Measurements from ENCODE around the gene KRTAP4-11. TPM values are rescaled to one million over a fixed set of nuclear protein-coding genes. Genes with fewer than 3 reads are reported as not detected.

Gene KRTAP4-11
- not detected in 2 replicates for total RNA-seq

DNA sequence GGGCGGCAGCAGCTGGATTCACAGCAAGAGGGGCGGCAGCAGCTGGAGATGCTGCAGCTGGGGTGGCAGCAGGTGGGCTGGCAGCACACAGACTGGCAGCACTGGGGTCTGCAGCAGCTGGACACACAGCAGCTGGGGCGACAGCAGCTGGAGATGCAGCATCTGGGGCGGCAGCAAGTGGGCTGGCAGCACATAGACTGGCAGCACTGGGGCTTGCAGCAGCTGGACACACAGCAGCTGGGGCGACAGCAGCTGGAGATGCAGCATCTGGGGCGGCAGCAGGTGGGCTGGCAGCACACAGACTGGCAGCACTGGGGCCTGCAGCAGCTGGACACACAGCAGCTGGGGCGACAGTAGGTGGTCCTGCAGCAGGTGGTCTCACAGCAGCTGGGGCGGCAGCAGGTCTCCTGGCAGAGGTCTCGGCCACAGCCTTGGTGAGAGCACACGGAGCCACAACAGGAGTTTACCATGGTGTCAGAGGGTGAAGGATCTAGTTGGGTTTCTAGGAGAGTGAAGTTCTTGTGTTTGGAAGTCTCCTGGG is at the start of gene KRTAP4-11:
Gene KRTAP4-11 (minus strand): TSS at position 528 of the 541 bp plus-strand sequence. CDS start 58 bp downstream, at position 470.

DNA sequence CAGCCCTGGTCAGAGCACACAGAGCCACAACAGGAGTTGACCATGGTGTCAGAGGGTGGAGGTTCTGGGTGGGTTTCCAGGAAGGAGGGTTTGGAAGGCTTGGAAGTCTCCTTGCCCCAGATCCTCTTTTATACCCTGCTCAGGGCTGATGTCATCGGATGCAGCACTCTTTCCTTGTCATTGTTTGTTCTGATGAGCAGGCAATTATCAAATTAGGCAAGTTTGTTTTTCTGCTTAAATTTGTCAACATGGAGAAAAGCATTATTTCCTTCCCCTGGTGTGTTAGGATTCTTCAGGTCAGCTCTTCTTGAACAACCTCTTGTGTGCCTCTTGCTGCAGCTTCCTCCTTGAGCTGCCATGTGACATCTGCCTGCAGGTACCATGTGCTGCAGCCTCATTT is 42.5 kb upstream of the KRTAP4-11 start, which contains the start of gene KRTAP4-4:
Gene KRTAP4-4 (minus strand): TSS at position 101 of the 400 bp plus-strand sequence. CDS start 57 bp downstream, at position 44.

DNA sequence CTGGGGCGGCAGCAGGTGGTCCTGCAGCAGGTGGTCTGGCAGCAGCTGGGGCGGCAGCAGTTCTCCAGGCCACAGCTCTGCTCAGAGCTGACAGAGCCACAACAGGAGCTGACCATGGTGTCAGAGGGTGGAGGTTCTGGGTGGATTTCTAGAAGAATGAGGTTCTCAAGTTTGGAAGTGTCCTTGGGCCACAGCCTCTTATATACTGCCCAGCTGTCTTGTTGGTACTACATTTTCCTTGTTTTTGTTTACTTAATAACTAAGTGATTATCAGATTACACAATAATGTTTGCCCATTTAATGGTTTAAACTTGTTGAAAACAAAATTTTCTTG is 31.4 kb upstream of the KRTAP4-11 start, which contains the start of gene KRTAP4-5:
Gene KRTAP4-5 (minus strand): TSS at position 174 of the 334 bp plus-strand sequence. CDS start 58 bp downstream, at position 116.

DNA sequence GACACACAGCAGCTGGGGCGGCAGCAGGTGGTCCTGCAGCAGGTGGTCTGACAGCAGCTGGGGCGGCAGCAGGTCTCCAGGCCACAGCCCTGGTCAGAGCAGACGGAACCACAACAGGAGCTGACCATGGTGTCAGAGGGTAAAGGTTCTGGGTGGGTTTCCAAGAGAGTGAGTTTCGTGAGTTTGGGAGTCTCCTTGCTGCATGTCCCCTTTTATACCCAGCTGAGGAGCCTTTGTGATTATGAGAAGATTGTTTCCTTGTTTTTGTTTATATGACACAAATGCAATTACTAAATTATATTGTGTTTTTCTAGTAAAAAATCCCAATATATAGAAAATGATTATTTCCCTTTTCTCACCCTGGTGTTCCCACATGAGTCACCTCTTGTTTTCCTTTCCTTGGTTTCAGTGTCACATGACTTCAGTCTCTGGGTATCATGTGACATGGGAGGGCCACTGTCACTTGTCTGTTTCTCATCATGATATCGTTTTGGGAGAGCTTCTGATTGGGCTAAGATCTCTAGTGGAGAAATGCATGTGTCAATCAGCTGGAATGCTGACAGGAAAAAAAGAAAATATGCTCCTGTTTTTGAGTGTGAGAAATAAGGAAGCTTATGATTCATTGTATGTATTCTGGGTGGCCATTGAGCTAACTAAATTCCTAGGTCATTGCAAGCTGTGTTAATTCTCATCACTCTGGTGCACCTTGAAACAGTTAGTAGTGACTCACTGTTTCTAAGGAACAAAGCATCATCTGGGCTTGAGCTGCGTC is 22.4 kb upstream of the KRTAP4-11 start, which contains the start of gene KRTAP4-6:
Gene KRTAP4-6 (minus strand): TSS at position 185 of the 772 bp plus-strand sequence. CDS start 57 bp downstream, at position 128.

DNA sequence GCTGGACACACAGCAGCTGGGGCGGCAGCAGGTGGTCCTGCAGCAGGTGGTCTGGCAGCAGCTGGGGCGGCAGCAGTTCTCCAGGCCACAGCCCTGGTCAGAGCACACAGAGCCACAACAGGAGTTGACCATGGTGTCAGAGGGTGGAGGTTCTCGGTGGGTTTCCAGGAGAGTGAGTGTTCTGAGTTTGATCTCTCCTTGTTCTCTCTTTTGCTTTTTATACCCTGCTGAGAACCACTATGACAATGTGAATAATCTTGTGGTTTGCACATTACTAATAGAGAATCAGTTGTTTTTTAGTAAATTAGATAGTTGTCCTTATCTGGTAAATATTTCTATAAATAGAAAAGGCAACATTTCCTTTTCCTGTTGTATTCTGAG is 5.8 kb upstream of the KRTAP4-11 start, which contains the start of gene KRTAP4-12:
Gene KRTAP4-12 (minus strand): TSS at position 192 of the 381 bp plus-strand sequence. CDS start 60 bp downstream, at position 132.

DNA sequence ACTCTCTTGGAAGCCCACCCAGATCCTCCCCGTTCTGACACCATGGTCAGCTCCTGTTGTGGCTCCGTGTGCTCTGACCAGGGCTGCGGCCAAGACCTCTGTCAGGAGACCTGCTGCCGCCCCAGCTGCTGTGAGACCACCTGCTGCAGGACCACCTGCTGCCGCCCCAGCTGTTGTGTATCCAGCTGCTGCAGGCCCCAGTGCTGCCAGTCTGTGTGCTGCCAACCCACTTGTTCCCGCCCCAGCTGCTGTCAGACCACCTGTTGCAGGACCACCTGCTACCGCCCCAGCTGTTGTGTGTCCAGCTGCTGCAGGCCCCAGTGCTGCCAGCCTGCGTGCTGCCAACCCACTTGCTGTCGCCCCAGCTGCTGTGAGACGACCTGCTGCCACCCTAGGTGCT is 12.8 kb downstream of the KRTAP4-11 start, which contains the start of gene KRTAP4-9:
Gene KRTAP4-9 (plus strand): TSS at position 43 of the 400 bp plus-strand sequence. CDS start 0 bp downstream, at position 43.

DNA sequence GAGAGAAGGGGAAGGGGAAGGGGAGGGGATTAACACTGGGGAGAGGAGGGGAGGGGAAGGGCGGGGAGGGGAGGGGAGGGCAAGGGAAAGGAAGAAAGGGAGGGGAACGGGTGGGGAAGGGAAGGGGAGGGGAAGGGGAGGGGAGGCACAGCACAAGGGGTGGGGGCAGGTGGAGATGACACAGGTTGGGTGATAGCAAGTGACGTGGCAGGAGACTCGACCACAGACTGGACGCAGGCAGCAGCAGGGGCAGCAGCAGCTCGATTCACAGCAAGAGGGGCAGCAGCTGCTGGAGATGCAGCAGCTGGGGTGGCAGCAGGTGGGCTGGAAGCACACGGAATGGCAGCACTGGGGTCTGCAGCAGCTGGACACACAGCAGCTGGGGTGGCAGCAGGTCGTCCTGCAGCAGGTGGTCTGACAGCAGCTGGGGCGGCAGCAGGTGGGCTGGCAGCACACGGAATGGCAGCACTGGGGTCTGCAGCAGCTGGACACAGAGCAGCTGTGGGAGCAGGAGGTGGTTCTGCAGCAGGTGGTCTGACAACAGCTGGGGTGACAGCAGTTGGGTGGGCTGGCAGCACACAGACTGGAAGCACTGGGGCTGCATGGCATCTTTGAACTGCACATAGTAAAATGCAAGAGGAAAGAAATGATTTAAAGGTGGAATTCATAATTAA is 16.4 kb downstream of the KRTAP4-11 start, which contains the start of gene KRTAP4-16:
Gene KRTAP4-16 (minus strand): TSS at position 624 of the 674 bp plus-strand sequence. CDS start 0 bp downstream, at position 624.

DNA sequence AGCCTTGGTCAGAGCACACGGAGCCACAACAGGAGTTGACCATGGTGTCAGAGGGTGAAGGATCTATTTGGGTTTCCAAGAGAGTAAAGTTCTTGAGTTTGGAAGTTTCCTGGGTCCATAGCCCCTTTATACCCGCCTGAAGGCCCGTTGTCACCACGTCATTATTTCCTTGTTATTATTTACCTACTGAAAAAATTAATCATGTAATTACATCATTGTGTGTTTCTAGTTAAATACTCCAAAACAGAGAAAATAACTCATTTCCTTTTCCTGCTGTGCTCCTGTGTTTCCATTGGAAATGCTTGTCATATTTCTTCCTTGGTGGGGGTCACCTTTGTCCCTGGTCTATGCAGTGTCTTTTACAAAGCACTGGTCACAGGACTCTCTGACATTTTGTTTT is 20.1 kb downstream of the KRTAP4-11 start, which contains the start of gene KRTAP4-8:
Gene KRTAP4-8 (minus strand): TSS at position 101 of the 400 bp plus-strand sequence. CDS start 58 bp downstream, at position 43.

DNA sequence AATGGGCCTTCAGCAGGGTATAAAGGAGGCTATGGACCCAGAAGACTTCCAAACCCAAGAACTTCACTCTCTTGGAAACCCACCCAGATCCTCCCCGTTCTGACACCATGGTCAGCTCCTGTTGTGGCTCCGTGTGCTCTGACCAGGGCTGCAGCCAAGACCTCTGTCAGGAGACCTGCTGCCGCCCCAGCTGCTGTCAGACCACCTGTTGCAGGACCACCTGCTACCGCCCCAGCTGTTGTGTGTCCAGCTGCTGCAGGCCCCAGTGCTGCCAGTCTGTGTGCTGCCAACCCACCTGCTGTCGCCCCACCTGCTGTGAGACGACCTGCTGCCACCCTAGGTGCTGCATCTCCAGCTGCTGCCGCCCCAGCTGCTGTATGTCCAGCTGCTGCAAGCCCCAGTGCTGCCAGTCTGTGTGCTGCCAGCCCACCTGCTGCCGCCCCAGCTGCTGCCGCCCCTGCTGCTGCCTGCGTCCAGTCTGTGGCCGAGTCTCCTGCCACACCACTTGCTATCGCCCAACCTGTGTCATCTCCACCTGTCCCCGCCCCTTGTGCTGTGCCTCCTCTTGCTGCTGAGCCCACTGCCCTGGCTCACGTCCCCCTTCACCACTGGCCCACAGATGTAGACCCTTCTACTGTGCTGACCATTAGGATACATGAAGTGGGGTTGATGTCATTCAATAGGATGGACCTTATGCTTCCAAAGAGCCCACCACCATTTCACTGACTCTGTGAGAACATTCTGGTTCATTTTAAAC is 33.9 kb downstream of the KRTAP4-11 start, which contains the start of gene KRTAP4-7:
Gene KRTAP4-7 (plus strand): TSS at position 51 of the 757 bp plus-strand sequence. CDS start 57 bp downstream, at position 108.

Other genes with a start within 250 kb of the KRTAP4-11 start
- gene KRT20, start 233.1 kb downstream of the KRTAP4-11 start, total RNA-seq = not detected in 2 replicates
- gene KRT23, start 180.7 kb downstream of the KRTAP4-11 start, total RNA-seq = 27.3 and 86.5 TPM in 2 replicates
- 0.28 TPM in 1 of 2 replicates, not detected in the other for gene KRT39, start 151.4 kb downstream of the KRTAP4-11 start, total RNA-seq
- gene KRT40, start 134.0 kb downstream of the KRTAP4-11 start, total RNA-seq = 0.36 TPM in 1 of 2 replicates, not detected in the other
- not detected in 2 replicates for gene KRTAP3-3, start 124.2 kb downstream of the KRTAP4-11 start, total RNA-seq
- not detected in 2 replicates for gene KRTAP3-2, start 118.5 kb downstream of the KRTAP4-11 start, total RNA-seq
- gene KRTAP3-1, start 109.2 kb downstream of the KRTAP4-11 start, total RNA-seq = not detected in 2 replicates
- not detected in 2 replicates for gene KRTAP1-5, start 91.2 kb downstream of the KRTAP4-11 start, total RNA-seq
- gene KRTAP1-4, start 88.2 kb downstream of the KRTAP4-11 start, total RNA-seq = not detected in 2 replicates
- gene KRTAP1-3, start 83.5 kb downstream of the KRTAP4-11 start, total RNA-seq = not detected in 2 replicates
- gene KRTAP1-1, start 76.9 kb downstream of the KRTAP4-11 start, total RNA-seq = not detected in 2 replicates
- gene KRTAP2-1, start 71.1 kb downstream of the KRTAP4-11 start, total RNA-seq = not detected in 2 replicates
- gene KRTAP2-2, start 63.1 kb downstream of the KRTAP4-11 start, total RNA-seq = not detected in 2 replicates
- 0.93 TPM in 1 of 2 replicates, not detected in the other for gene KRTAP2-3, start 58.3 kb downstream of the KRTAP4-11 start, total RNA-seq
- not detected in 2 replicates for gene KRTAP2-4, start 52.5 kb downstream of the KRTAP4-11 start, total RNA-seq
- not detected in 2 replicates for gene KRTAP4-7, start 34.2 kb downstream of the KRTAP4-11 start, total RNA-seq
- gene KRTAP4-8, start 20.2 kb downstream of the KRTAP4-11 start, total RNA-seq = not detected in 2 replicates
- gene KRTAP4-16, start 16.2 kb downstream of the KRTAP4-11 start, total RNA-seq = not detected in 2 replicates
- not detected in 2 replicates for gene KRTAP4-9, start 13.0 kb downstream of the KRTAP4-11 start, total RNA-seq
- gene KRTAP4-12, start 5.8 kb upstream of the KRTAP4-11 start, total RNA-seq = not detected in 2 replicates
- gene KRTAP4-6, start 22.2 kb upstream of the KRTAP4-11 start, total RNA-seq = not detected in 2 replicates
- not detected in 2 replicates for gene KRTAP4-5, start 31.5 kb upstream of the KRTAP4-11 start, total RNA-seq
- not detected in 2 replicates for gene KRTAP4-4, start 42.4 kb upstream of the KRTAP4-11 start, total RNA-seq
- gene KRTAP4-3, start 49.8 kb upstream of the KRTAP4-11 start, total RNA-seq = not detected in 2 replicates
- gene KRTAP4-2, start 59.8 kb upstream of the KRTAP4-11 start, total RNA-seq = not detected in 2 replicates
- gene KRTAP4-1, start 66.5 kb upstream of the KRTAP4-11 start, total RNA-seq = not detected in 2 replicates
- gene KRTAP9-1, start 71.5 kb upstream of the KRTAP4-11 start, total RNA-seq = not detected in 2 replicates
- gene KRTAP9-2, start 108.3 kb upstream of the KRTAP4-11 start, total RNA-seq = not detected in 2 replicates
- gene KRTAP9-3, start 114.1 kb upstream of the KRTAP4-11 start, total RNA-seq = not detected in 2 replicates
- gene KRTAP9-8, start 119.6 kb upstream of the KRTAP4-11 start, total RNA-seq = not detected in 2 replicates
- gene KRTAP9-4, start 131.3 kb upstream of the KRTAP4-11 start, total RNA-seq = not detected in 2 replicates
- gene KRTAP9-9, start 137.0 kb upstream of the KRTAP4-11 start, total RNA-seq = not detected in 2 replicates
- not detected in 2 replicates for gene KRTAP9-6, start 147.0 kb upstream of the KRTAP4-11 start, total RNA-seq
- not detected in 2 replicates for gene KRTAP9-7, start 157.3 kb upstream of the KRTAP4-11 start, total RNA-seq
- gene KRTAP29-1, start 184.5 kb upstream of the KRTAP4-11 start, total RNA-seq = not detected in 2 replicates
- not detected in 2 replicates for gene KRTAP16-1, start 190.9 kb upstream of the KRTAP4-11 start, total RNA-seq
- not detected in 2 replicates for gene KRTAP17-1, start 197.3 kb upstream of the KRTAP4-11 start, total RNA-seq
- gene KRT33A, start 232.5 kb upstream of the KRTAP4-11 start, total RNA-seq = 0.28 and 0.68 TPM in 2 replicates

Data from nasal cavity respiratory epithelium epithelial cell of viscerocranial mucosa (primary cell).